IPS DF 6.9 (cell line): ENCODE measurements around the gene PRRC2A.

ENCODE experiments used
- DNase-seq: peaks from one replicate; pipeline ENCODE4 v3.0.0-alpha.2; 2013; ENCODE audit warnings: low read depth, low spot score
- H3K27ac ChIP-seq: one replicate; pipeline ENCODE4 v1.5.1; 2013; ENCODE audit warnings: low read length, control low read depth
- H3K27me3 ChIP-seq: 2 replicates; pipeline ENCODE4 v1.6.1; 2013; ENCODE audit warnings: mild to moderate bottlenecking, low read length; ENCODE audit not compliant: control insufficient read depth, insufficient read depth
- H3K36me3 ChIP-seq: 2 replicates; pipeline ENCODE4 v1.6.1; 2013; ENCODE audit warnings: low read length; ENCODE audit not compliant: control insufficient read depth, insufficient read depth
- H3K4me1 ChIP-seq: 2 replicates; pipeline ENCODE4 v1.6.1; 2013; ENCODE audit warnings: low read length; ENCODE audit not compliant: control insufficient read depth, insufficient read depth
- H3K4me3 ChIP-seq: 2 replicates; pipeline ENCODE4 v1.5.1; 2013; ENCODE audit warnings: mild to moderate bottlenecking, low read length
- H3K9me3 ChIP-seq: 2 replicates; pipeline ENCODE4 v1.6.1; 2013; ENCODE audit warnings: low read length, inconsistent platforms; ENCODE audit not compliant: control insufficient read depth, insufficient read depth
- WGBS: extraction: QIAGEN DNeasy Blood & Tissue Kit; methylation state at CpG from one replicate; pipeline ENCODE4 v1.1.7; 2013; ENCODE audit warnings: mixed read lengths, missing lambda C conversion rate; ENCODE audit not compliant: insufficient read length, insufficient coverage; 5-methylcytosine and 5-hydroxymethylcytosine counted together

Gene PRRC2A

GRCh38 chr6:31614075-31614619 lies 6.4 kb upstream of the PRRC2A start:
- peaks cover 8% of the 10 kb centered on the region for H3K4me1 ChIP-seq
- no peak overlapping the region for H3K4me3 ChIP-seq
- no peak for DNase-seq
- no peaks in the 10 kb centered on the region for H3K9me3 ChIP-seq
- no peaks in the 10 kb centered on the region for H3K36me3 ChIP-seq
- WGBS: no CpG with 5 or more reads among the region's 8 CpGs
- H3K27ac ChIP-seq: no peak overlapping the region
- no peaks in the 10 kb centered on the region for H3K27me3 ChIP-seq

GRCh38 chr6:31614684-31615578 lies 5.6 kb upstream of the PRRC2A start, which contains the start of gene AIF1:
TSS of gene AIF1 (plus strand) at chr6:31615234. CDS start at chr6:31615330, 96 bp downstream.
- Histone ChIP-seq H3K9me3 (no peaks in the 10 kb centered on the region), H3K4me1 (peaks cover 8% of the 10 kb centered on the region), H3K27ac (no peak within 1 kb of the TSS), H3K36me3 (no peaks in the 10 kb centered on the region), H3K4me3 (no peak within 1 kb of the TSS), H3K27me3 (no peaks in the 10 kb centered on the region)
- WGBS: no CpG with 5 or more reads among the region's 6 CpGs
- no peak for DNase-seq

GRCh38 chr6:31615748-31616147 lies 4.8 kb upstream of the PRRC2A start:
- H3K36me3 ChIP-seq: no peaks in the 10 kb centered on the region
- no peak overlapping the region for H3K4me3 ChIP-seq
- H3K9me3 ChIP-seq: no peaks in the 10 kb centered on the region
- no peak for DNase-seq
- no CpG with 5 or more reads among the region's 7 CpGs for WGBS
- no peaks in the 10 kb centered on the region for H3K27me3 ChIP-seq
- H3K4me1 ChIP-seq: peaks cover 8% of the 10 kb centered on the region
- no peak overlapping the region for H3K27ac ChIP-seq

- no peak overlapping the region for H3K4me3 ChIP-seq
- no peak overlapping the region for H3K27ac ChIP-seq
- WGBS: no CpG with 5 or more reads among the region's 2 CpGs
Measured at GRCh38 chr6:31617010-31617409, 3.5 kb upstream of the PRRC2A start.

GRCh38 chr6:31619805-31620585 lies 520 bp upstream of the PRRC2A start:
- Histone ChIP-seq H3K9me3 (no peaks in the 10 kb centered on the region), H3K4me1 (peaks cover 8% of the 10 kb centered on the region), H3K4me3 (peak overlapping the region; percentile 70; the same call in 1 of the 2 replicates), H3K27ac (peak overlapping the region; percentile 50), H3K27me3 (no peaks in the 10 kb centered on the region), H3K36me3 (peaks cover 16% of the 10 kb centered on the region)
- no CpG with 5 or more reads among the region's 50 CpGs for WGBS
- peak; percentile 98 for DNase-seq

More at GRCh38 chr6:31617010-31617409, 3.5 kb upstream of the PRRC2A start:
- peaks cover 8% of the 10 kb centered on the region for H3K4me1 ChIP-seq
- no peaks in the 10 kb centered on the region for H3K36me3 ChIP-seq
- no peaks in the 10 kb centered on the region for H3K9me3 ChIP-seq
- no peak for DNase-seq
- H3K27me3 ChIP-seq: no peaks in the 10 kb centered on the region

GRCh38 chr6:31621320-31621939 lies 915 bp downstream of the PRRC2A start:
- no peaks in the 10 kb centered on the region for H3K4me1 ChIP-seq
- no peaks in the 10 kb centered on the region for H3K9me3 ChIP-seq
- peak overlapping the region; percentile 95 for H3K4me3 ChIP-seq
- no CpG with 5 or more reads among the region's 15 CpGs for WGBS
- H3K27ac ChIP-seq: no peak overlapping the region
- H3K27me3 ChIP-seq: no peaks in the 10 kb centered on the region
- no peak for DNase-seq
- H3K36me3 ChIP-seq: peaks cover 30% of the 10 kb centered on the region

- no peaks in the 10 kb centered on the region for H3K4me1 ChIP-seq
- peak overlapping the region; percentile 95; the same call in 1 of the 2 replicates for H3K4me3 ChIP-seq
- DNase-seq: no peak
- H3K27me3 ChIP-seq: no peaks in the 10 kb centered on the region
- WGBS: no CpG with 5 or more reads among the region's 4 CpGs
- H3K9me3 ChIP-seq: no peaks in the 10 kb centered on the region
- H3K27ac ChIP-seq: no peak overlapping the region
- H3K36me3 ChIP-seq: peaks cover 35% of the 10 kb centered on the region
Measured at GRCh38 chr6:31621991-31622390, 1.5 kb downstream of the PRRC2A start.

- Histone ChIP-seq H3K27ac (no peak overlapping the region), H3K27me3 (no peaks in the 10 kb centered on the region), H3K9me3 (no peaks in the 10 kb centered on the region), H3K36me3 (peaks cover 42% of the 10 kb centered on the region), H3K4me3 (no peak overlapping the region), H3K4me1 (no peaks in the 10 kb centered on the region)
- WGBS: no CpG with 5 or more reads among the region's 10 CpGs
- DNase-seq: no peak
Measured at GRCh38 chr6:31622684-31623091, 2.2 kb downstream of the PRRC2A start.

GRCh38 chr6:31624070-31624469 lies 3.6 kb downstream of the PRRC2A start:
- WGBS: no CpG with 5 or more reads among the region's 10 CpGs
- peaks cover 50% of the 10 kb centered on the region for H3K36me3 ChIP-seq
- no peaks in the 10 kb centered on the region for H3K4me1 ChIP-seq
- DNase-seq: no peak
- H3K27me3 ChIP-seq: no peaks in the 10 kb centered on the region
- no peak overlapping the region for H3K27ac ChIP-seq
- H3K4me3 ChIP-seq: no peak overlapping the region
- no peaks in the 10 kb centered on the region for H3K9me3 ChIP-seq

GRCh38 chr6:31626952-31627351 lies 6.4 kb downstream of the PRRC2A start:
- DNase-seq: no peak
- no CpG with 5 or more reads among the region's 10 CpGs for WGBS
- Histone ChIP-seq H3K4me1 (no peaks in the 10 kb centered on the region), H3K27ac (no peak overlapping the region), H3K36me3 (peaks cover 73% of the 10 kb centered on the region), H3K9me3 (no peaks in the 10 kb centered on the region), H3K27me3 (no peaks in the 10 kb centered on the region), H3K4me3 (no peak overlapping the region)
